HepG2 (cell line): ENCODE results near the gene RPL6. TPM values are rescaled to one million over a fixed set of nuclear protein-coding genes. Genes with fewer than 3 reads are reported as not detected.

Experiments used
- ATAC-seq: fragments of 200-7000 bp; cut with Tn5 transposase; 3 replicates; pipeline ENCODE4 v1.9.1; 2020; ENCODE audit warnings: mild to moderate bottlenecking, moderate library complexity
- BruUV-seq: library from RNA; stranded (reverse); fragments of 400-500 nt; replicated peaks from 2 replicates; lab custom pipeline; 2021; lab: Mats Ljungman, UMichigan
- CTCF ChIA-PET: fragments of 300-600 bp; formaldehyde crosslinking; extraction: SDS; loops from one replicate; lab custom pipeline; 2021; ENCODE audit warnings: low total read pairs, inconsistent platforms, low intra/inter-chr PET ratio; lab: Yijun Ruan, JAX
- POLR2A ChIA-PET: fragments of 350-600 bp; sonication (Branson Sonifier 250); formaldehyde crosslinking; loops from one replicate; lab custom pipeline; 2020; ENCODE audit warnings: antibody characterized with exemption, inconsistent platforms; lab: Yijun Ruan, JAX
- DNase-seq: peaks from one replicate; pipeline ENCODE4 v3.0.0-alpha.2; 2015; ENCODE audit warnings: low spot score
- FAIRE-seq: peaks from 3 replicates; lab custom pipeline; 2011; peaks lifted over from hg19 to GRCh38; lab: Jason Lieb, UNC
- H2AFZ ChIP-seq: one replicate; pipeline ENCODE4 v1.6.1; 2011; ENCODE audit warnings: low read length, inconsistent platforms
- H3K27ac ChIP-seq: fragments of 300-600 bp; 3 replicates; pipeline ENCODE4 v1.8.0; 2011; ENCODE audit warnings: mixed run types, mild to moderate bottlenecking, mixed read lengths, low read length, inconsistent platforms; ENCODE audit not compliant: insufficient read depth; ENCODE audit errors: extremely low read length
- H3K27me3 ChIP-seq, 2 experiments: fragments of 200-600 bp in 1 of 2; 2 replicates in 1 of 2; 3 replicates in 1 of 2; pipeline versions ENCODE4 v1.6.0 to v1.8.0; 2011; ENCODE audit warnings: low read length in 2 of 2, mild to moderate bottlenecking in 2 of 2, moderate library complexity in 2 of 2, inconsistent platforms in 1 of 2; ENCODE audit not compliant: insufficient read depth in 2 of 2, control insufficient read depth in 1 of 2
- H3K36me3 ChIP-seq, 2 experiments: fragments of 200-600 bp in 1 of 2; replicated peaks in 1 of 2; 2 replicates in 1 of 2; 3 replicates in 1 of 2; pipeline versions ENCODE4 v1.5.1 to v1.8.0; 2011; ENCODE audit warnings: low read length in 2 of 2, inconsistent platforms in 1 of 2; ENCODE audit not compliant: insufficient read depth in 2 of 2, control insufficient read depth in 1 of 2
- H3K4me1 ChIP-seq: 2 replicates; pipeline ENCODE4 v1.5.1; 2012; ENCODE audit warnings: low read length, inconsistent platforms; ENCODE audit not compliant: insufficient read depth
- H3K4me2 ChIP-seq: 2 replicates; pipeline ENCODE4 v1.6.0; 2011; ENCODE audit warnings: low read depth, low read length, inconsistent platforms
- H3K4me3 ChIP-seq, 3 experiments: fragments of 200-600 bp in 1 of 3; sonication (generic), shearing (Covaris generic) in 1 of 3; replicated peaks in 1 of 3; 2 replicates each; pipeline ENCODE4 v1.5.1; 2011 to 2016; ENCODE audit warnings: low read length in 3 of 3, inconsistent platforms in 2 of 3, low read depth in 2 of 3, mild to moderate bottlenecking in 2 of 3, control low read depth in 1 of 3, mixed read lengths in 1 of 3; ENCODE audit not compliant: insufficient read depth in 1 of 3
- H3K79me2 ChIP-seq: one replicate; pipeline ENCODE4 v1.6.1; 2011; ENCODE audit warnings: low read length, inconsistent platforms; ENCODE audit not compliant: insufficient read depth
- H3K9ac ChIP-seq: 2 replicates; pipeline ENCODE4 v1.6.0; 2011; ENCODE audit warnings: mild to moderate bottlenecking, low read depth, low read length, inconsistent platforms; ENCODE audit not compliant: insufficient read depth
- H3K9me3 ChIP-seq: 2 replicates; pipeline ENCODE4 v1.5.1; 2012; ENCODE audit warnings: mild to moderate bottlenecking, low read length
- H4K20me1 ChIP-seq: 2 replicates; pipeline ENCODE4 v1.6.0; 2011; ENCODE audit warnings: inconsistent platforms, mild to moderate bottlenecking, low read length, moderate library complexity; ENCODE audit not compliant: insufficient read depth
- DMAP1 ChIP-seq: IDR thresholded peaks from 2 replicates; pipeline ENCODE4 v1.6.1; 2016
- GATAD2A ChIP-seq: IDR thresholded peaks from 2 replicates; pipeline ENCODE4 v1.6.1; 2016
- MED1 ChIP-seq: sonication (generic); formaldehyde crosslinking; IDR thresholded peaks from 2 replicates; pipeline ENCODE4 v1.4.0; 2020; ENCODE audit warnings: missing genetic modification reagents
- MYC ChIP-seq: sonication (generic); formaldehyde crosslinking; IDR thresholded peaks from 2 replicates; pipeline ENCODE4 v1.9.0; 2021; ENCODE audit warnings: missing genetic modification reagents, borderline replicate concordance
- RFX3 ChIP-seq: IDR thresholded peaks from 2 replicates; pipeline ENCODE4 v1.6.1; 2016; ENCODE audit warnings: missing biosample characterization, missing genetic modification reagents
- ZNF501 ChIP-seq: sonication (generic); formaldehyde crosslinking; IDR thresholded peaks from 2 replicates; pipeline ENCODE4 v1.5.1; 2020; ENCODE audit warnings: mild to moderate bottlenecking, moderate library complexity, missing genetic modification reagents
- ZNF569 ChIP-seq: sonication (generic); formaldehyde crosslinking; IDR thresholded peaks from 2 replicates; pipeline ENCODE4 v1.5.0; 2020; ENCODE audit warnings: mild to moderate bottlenecking, missing genetic modification reagents, moderate library complexity, borderline replicate concordance
- WGBS: methylation state at CpG from one replicate; pipeline ENCODE4 v1.1.6; 2017; ENCODE audit warnings: low lambda C conversion rate; 5-methylcytosine and 5-hydroxymethylcytosine counted together
- in situ Hi-C: cut with HindIII; loops from 2 replicates; pipeline ENCODE4 v1.10.0; 2017; ENCODE audit warnings: low pct_unique_long_range_greater_than_20kb; ENCODE audit not compliant: extremely low pct_ligation_motif_present
- intact Hi-C: fragments of 100-400 bp; cut with micrococcal nuclease; formaldehyde crosslinking; loops from one replicate; pipeline ENCODE4 v1.10.0; 2022; ENCODE audit not compliant: unreplicated experiment
- polyA plus RNA-seq, 8 experiments: library from polyadenylated mRNA; depleted of rRNA in 3 of 8; stranded (reverse) in 7 of 8; unstranded in 1 of 8; fragments of >200 nt; fragmentation: Illumina TruSeq in 4 of 8; extraction: Trizol in 4 of 8; gene quantifications; 2 replicates each; pipeline versions ENCODE4 v1.2.1 to v1.2.3, GENCODE V29; 2011 to 2016; ENCODE audit warnings: low read depth in 4 of 8, missing spikeins in 1 of 8, mixed read lengths in 1 of 8; ENCODE audit not compliant: insufficient read depth in 1 of 8
- total RNA-seq, 5 experiments: library from RNA; depleted of rRNA; stranded (reverse); fragments of >200 nt; fragmentation: Illumina TruSeq; extraction: Trizol; gene quantifications; 2 replicates each; pipeline ENCODE4 v1.2.3, GENCODE V29; 2016; ENCODE audit warnings: low read depth in 1 of 5
- TF ChIP-seq, protein P1 (sequence below): sonication (generic); formaldehyde crosslinking; IDR thresholded peaks from 2 replicates; pipeline ENCODE4 v1.5.0; 2020; ENCODE audit warnings: mild to moderate bottlenecking, missing genetic modification reagents
- TF ChIP-seq, protein P2 (sequence below): sonication (generic); formaldehyde crosslinking; IDR thresholded peaks from 2 replicates; pipeline ENCODE4 v1.5.0; 2020; ENCODE audit warnings: mild to moderate bottlenecking, missing genetic modification reagents, moderate library complexity

RPL6 gene
- total and polyA plus RNA-seq, 2 of the 13 experiments (the other 11 are each of a cell fraction or from before 2014, with no cell fraction given): 1,551 to 1,719 TPM

DNA sequence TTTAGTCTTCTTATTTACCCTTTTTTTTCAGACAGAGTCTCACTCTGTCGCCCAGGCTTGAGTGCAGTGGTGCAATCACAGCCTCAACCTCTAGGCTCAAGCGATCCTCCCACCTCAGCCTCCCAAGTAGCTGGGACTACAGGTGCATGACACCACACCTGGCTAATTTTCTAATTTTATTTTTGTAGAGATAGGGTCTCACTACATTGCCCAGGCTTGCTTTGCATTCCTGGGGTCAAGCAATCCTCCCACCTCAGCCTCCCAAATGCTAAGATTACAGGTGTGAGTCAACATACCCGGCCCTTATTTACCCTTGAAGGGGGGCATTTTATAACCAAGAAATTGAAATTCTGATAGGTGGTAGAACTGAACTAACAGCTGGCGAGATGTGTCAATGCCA, 48.1 kb downstream of the RPL6 start:
- no peak for DNase-seq
- no peak for ATAC-seq
- H3K27ac ChIP-seq: no peak overlapping the region
- TF ChIP-seq, protein P1, sequence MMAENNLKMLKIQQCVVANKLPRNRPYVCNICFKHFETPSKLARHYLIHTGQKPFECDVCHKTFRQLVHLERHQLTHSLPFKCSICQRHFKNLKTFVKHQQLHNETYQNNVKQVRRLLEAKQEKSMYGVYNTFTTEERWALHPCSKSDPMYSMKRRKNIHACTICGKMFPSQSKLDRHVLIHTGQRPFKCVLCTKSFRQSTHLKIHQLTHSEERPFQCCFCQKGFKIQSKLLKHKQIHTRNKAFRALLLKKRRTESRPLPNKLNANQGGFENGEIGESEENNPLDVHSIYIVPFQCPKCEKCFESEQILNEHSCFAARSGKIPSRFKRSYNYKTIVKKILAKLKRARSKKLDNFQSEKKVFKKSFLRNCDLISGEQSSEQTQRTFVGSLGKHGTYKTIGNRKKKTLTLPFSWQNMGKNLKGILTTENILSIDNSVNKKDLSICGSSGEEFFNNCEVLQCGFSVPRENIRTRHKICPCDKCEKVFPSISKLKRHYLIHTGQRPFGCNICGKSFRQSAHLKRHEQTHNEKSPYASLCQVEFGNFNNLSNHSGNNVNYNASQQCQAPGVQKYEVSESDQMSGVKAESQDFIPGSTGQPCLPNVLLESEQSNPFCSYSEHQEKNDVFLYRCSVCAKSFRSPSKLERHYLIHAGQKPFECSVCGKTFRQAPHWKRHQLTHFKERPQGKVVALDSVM: peak; percentile 25; the same call in 1 of the 2 replicates
- no peak for TF ChIP-seq DMAP1 (CRISPR knock-in tag)
- 92% methylated on average over 4 of the region's 4 CpGs for WGBS
- H3K79me2 ChIP-seq: peaks cover 2% of the 10 kb centered on the region
- no peak for FAIRE-seq
- H3K36me3 ChIP-seq: no peaks in the 10 kb centered on the region; a peak in 1 of 5 replicates
- H3K4me3 ChIP-seq: no peak overlapping the region
- intact Hi-C loops: no loop called here
- H3K27me3 ChIP-seq: no peaks in the 10 kb centered on the region; a peak in 1 of 5 replicates
- no peaks in the 10 kb centered on the region for H3K9me3 ChIP-seq
- H3K4me1 ChIP-seq: peaks cover 14% of the 10 kb centered on the region
- ChIA-PET POLR2A (no interaction called here), CTCF (no interaction called here)
- peaks cover 11% of the 10 kb centered on the region; the same call in 1 of the 2 replicates for H4K20me1 ChIP-seq
- BruUV-seq: no TSS peak
- H3K9ac ChIP-seq: no peak overlapping the region
- in situ Hi-C loops: no loop called here
- no peak overlapping the region for H3K4me2 ChIP-seq
- no peak overlapping the region for H2AFZ ChIP-seq

DNA sequence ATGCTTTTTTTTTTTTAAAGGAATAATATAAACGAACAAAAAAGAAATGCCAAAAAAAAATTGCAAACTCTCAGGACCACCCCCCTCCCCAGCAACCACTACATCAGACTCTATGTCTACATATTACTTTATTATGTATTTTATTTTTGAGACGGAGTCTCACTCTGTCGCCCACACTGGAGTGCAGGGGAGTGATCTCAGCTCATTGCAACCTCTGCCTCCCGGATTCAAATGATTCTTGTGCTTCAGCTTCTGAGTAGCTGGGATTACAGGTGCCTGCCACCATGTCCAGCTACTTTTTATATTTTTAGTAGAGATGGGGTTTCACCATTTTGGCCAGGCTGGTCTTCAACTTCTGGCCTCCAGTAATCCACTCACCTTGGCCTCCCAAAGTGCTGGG, 50.1 kb downstream of the RPL6 start:
- Histone ChIP-seq H3K79me2 (no peaks in the 10 kb centered on the region), H4K20me1 (peaks cover 7% of the 10 kb centered on the region; the same call in 1 of the 2 replicates), H3K4me3 (no peak overlapping the region), H3K4me2 (no peak overlapping the region), H3K4me1 (no peaks in the 10 kb centered on the region), H2AFZ (no peak overlapping the region), H3K36me3 (no peaks in the 10 kb centered on the region; a peak in 1 of 5 replicates), H3K27me3 (no peaks in the 10 kb centered on the region; a peak in 1 of 5 replicates), H3K9me3 (no peaks in the 10 kb centered on the region), H3K9ac (no peak overlapping the region), H3K27ac (no peak overlapping the region)
- DNase-seq (no peak), ATAC-seq (no peak), FAIRE-seq (no peak)
- ChIA-PET CTCF (no interaction called here), POLR2A (no interaction called here)
- TF ChIP-seq, protein P2, sequence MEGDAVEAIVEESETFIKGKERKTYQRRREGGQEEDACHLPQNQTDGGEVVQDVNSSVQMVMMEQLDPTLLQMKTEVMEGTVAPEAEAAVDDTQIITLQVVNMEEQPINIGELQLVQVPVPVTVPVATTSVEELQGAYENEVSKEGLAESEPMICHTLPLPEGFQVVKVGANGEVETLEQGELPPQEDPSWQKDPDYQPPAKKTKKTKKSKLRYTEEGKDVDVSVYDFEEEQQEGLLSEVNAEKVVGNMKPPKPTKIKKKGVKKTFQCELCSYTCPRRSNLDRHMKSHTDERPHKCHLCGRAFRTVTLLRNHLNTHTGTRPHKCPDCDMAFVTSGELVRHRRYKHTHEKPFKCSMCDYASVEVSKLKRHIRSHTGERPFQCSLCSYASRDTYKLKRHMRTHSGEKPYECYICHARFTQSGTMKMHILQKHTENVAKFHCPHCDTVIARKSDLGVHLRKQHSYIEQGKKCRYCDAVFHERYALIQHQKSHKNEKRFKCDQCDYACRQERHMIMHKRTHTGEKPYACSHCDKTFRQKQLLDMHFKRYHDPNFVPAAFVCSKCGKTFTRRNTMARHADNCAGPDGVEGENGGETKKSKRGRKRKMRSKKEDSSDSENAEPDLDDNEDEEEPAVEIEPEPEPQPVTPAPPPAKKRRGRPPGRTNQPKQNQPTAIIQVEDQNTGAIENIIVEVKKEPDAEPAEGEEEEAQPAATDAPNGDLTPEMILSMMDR (CRISPR knock-in tag): no peak
- TF ChIP-seq MYC (CRISPR knock-in tag) (no peak), RFX3 (no peak), GATAD2A (CRISPR knock-in tag) (no peak), ZNF501 (CRISPR knock-in tag) (no peak), MED1 (CRISPR knock-in tag) (no peak), ZNF569 (CRISPR knock-in tag) (no peak)
- no TSS peak for BruUV-seq
- in situ Hi-C loops (no loop called here), intact Hi-C loops (no loop called here)
- 80% methylated on average over 4 of the region's 4 CpGs for WGBS
